HG02970 (cell line): ENCODE results near the gene OPCML.

ENCODE experiments used
- ATAC-seq: cut with Tn5 transposase; IDR thresholded peaks from one replicate; pipeline ENCODE4 v1.9.1; 2021; ENCODE audit warnings: mild to moderate bottlenecking, moderate library complexity, moderate number of reproducible peaks; ENCODE audit not compliant: unreplicated experiment, low FRiP score

Gene OPCML

DNA sequence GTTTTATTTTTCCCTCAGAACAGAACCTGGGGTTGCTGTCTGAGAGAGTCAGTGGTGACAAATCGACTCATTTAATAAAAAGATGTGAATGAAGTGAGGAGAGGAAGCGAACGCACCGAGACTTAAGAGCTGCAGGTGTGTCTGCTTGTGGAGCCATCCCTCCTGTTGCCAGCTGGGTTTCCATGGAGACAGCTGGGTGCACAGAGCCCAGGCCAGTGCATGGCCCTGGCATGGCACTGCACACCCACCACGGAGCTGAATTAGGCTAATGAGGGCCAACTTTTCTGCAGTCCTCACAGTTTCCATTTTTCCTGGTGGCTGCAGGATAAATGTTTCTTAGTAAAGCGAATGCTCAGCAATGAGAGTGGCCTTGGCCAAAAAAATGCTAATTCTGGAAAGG is 750.2 kb downstream of the OPCML start:
- no peak for ATAC-seq

DNA sequence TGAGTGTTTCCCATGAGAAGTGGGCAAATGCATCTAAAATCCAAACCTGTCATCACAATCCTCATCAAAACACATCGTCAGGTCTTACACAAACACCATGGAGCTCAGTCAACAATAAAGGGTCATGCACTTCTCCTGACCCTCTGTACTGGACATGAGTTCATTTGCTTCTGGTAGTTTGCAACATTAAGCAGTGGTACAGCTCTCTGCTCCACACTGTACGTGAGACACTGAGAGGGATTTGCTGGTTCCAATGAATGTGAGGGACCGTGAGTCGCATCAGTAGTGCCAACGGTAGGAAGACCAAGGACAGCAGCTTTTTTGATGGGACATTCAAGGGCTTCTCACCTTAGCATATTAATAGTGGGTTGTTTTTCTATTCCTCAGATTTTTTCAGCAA is 752.3 kb downstream of the OPCML start:
- no peak for ATAC-seq

DNA sequence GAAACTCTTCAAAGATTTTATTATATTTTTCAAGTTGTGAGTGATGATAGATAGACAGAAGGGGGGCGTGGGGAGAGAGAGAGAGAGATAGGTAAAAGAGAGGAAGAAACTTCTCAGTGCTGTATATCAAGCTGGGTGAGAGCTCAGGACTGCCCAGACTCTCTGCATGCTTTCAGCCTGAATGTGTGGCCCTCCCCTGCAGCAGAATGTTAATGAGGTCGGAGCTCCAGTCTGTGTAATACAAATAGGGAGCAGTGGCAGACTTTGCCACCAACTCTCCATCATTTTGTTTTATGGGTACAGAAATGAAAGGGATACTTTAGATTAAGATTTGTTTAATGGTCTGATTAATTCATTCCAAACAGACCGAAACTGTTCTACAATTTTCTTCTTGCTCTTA is 752.8 kb downstream of the OPCML start:
- ATAC-seq: no peak

DNA sequence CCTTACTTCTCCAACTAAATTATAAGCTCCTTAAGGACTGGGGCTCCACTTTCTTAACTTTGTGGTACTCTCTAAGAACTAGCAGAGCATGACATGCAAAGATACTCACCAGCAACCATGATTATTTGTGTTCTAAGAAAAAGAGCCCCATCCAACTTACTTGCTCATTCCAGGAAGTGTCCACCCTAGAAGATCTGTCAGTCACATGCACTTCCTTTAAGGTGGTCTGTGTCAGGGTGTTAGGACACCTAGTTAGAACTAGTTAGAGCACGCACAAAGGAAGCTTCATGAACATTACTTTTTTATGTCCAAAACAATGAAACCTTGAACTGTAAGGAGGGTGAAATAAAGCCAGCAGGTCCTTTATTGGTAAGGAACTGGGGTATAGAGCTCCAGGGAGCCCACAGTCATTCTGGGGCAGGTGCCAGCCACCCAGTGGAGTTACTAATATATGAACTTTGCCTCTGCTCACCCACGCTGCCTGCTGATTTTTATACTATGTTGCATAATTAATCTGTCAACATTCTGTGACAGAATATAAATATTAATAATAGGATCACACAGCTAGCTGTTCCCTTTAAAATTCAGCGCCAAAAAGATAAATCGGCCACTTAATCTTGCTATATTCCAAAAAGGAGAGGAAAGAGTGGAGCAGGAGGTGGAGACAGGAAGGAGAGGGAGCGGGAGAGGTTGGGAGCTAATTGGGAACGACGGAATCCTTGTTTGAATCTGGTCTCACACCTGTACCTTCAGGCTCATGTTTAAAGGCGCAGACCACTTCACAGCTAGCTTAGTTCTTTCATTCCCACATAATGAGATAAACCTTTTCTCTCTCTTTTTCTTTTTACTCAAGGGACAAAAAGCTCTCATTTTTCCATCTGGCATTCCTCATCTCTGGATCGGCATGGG is 755.0 kb downstream of the OPCML start:
- ATAC-seq: no peak

DNA sequence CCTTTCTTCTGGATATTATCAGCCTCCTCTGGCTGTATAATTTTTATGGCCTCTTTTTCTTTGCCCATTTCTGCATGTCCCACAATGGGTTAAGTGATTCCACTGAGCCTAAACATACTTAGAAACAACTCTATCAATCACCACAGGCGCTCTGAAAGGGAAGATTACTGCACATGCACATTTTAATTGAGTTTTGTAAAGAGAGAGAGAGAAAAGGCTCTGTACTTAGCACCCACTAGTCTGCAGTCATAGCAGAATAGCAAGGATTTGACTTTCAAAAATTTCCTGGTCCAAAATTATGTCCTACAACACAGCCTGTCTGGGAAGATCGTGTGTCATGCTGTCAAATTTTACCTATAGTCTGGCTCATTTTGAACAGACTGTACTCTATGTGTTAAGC is 758.5 kb downstream of the OPCML start:
- no peak for ATAC-seq

DNA sequence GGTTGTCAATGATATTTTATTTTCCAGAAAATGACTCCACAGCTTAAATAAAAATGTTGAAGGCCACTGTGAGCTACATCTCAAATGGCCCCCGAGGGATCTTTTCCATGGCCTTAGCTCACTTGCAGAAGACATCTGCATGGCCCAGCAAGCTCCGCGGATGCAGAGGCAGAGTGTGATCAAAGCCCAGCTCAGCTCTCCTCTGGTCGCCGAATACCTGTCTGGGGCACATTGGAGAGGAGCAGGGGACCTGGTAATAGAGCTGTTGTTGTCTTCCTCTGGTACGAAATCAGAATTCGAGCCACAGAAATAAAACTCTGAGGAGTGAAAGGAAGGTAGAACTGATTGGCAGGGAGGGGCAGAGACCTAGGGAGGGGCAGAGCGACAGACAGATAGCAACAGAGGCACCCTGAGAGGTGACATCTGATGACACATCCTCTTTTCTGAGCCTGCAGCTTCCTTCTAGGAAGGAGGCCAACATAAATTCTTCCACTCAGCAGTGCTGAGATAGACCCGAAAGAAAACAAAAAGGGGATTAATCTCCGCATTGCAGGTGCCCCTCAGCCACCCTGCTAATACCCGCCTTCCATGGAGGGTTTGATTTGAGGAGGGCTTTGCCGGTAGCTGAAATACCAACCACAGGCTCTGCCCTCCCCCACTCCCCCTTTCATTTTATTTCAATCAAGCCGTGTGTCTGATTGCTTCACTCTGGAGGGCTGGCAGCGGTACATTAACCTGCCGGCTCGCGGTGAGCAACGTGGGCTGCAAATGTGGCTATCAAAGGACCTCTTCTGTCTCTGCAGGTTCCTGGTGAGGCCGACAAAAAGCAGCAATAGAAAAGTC is 759.4 kb downstream of the OPCML start:
- ATAC-seq: no peak

DNA sequence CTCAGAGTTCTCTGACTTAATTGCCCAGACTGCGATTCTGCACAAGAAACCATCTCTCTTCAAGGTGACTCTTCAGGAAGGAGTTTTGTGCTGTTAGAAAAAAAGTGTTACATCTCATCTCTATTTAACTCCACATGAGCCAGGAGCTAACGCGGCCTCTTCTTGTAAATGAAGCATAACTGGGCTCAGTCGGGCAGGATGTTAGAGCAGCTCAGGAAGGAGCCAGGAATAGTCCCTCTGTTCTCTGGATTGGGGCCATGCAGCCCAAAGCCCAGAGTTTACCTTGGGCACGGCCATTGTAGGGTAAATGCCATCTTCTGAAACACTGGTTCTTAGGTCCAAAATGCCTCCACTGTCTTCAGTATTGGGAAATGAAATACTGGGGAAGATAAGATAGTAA is 760.6 kb downstream of the OPCML start:
- no peak for ATAC-seq

DNA sequence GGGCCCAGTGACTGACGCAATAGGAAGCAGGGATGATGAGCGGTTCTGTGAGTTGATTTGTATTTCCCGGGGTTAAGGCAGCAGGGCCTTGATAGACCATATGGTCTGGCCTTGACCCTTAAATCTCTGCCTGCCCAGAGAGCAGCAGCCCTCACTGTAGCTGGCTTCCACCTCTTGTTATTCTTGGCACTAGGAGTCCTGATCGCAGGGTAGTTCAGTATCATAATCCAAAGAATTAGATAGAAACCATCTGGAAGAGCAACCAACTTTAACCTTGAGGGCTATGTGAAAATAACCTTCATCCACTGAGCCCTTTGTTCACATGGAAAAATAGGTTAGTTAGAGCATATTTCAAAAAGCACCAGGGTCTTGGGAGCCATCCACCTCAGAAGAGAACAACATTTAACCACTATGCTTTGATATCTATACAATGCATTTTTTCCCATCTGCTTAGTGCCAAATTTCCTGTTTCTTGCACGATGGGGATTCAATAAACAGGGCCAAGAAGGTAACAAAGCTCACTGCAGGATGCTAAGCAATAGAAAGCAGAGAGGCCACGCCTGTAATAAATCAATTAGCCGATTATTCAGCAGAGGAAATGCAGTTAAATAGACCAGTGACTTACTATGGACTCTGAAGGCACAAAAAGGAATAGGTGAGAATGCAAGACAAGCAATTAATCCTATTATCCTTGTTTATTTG is 761.3 kb downstream of the OPCML start:
- ATAC-seq: no peak

DNA sequence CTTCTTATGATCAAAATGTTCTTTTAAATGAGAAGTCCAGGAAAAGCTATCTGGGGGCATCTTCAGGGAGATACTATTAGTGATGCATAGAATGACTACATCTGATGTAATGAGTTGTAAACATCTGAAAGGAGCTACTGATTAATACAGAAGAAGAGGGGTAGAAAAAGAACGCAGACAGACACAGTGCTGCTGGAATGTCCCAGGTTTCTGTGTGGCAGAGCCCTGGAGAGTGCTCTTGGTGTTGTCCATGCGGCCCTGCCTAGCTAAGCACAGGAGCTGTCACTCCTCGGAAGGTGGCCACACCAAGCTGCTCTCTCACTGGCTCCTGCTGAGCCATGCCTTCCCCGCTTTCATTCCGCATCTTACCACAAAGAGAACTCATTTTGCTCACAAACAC is 768.8 kb downstream of the OPCML start:
- ATAC-seq: no peak

DNA sequence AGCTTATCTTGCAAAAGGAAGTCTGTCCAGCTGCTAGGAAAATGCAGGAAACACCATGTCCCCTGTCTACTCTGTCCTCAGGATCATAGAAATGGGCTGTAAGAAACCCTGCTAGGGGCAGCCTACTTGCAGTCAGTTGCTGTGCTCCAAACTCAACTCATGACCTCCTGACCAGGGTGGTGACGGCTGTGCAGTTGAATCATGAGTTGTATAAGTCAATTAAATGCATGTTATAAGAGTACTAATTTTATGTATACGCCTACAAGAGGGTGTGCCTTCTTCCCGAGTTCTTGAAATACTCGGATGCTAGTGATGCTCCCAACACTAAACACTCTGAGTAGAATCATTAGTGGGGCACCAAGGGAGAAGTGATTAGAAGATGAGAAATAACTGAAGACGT is 776.4 kb downstream of the OPCML start:
- ATAC-seq: no peak

DNA sequence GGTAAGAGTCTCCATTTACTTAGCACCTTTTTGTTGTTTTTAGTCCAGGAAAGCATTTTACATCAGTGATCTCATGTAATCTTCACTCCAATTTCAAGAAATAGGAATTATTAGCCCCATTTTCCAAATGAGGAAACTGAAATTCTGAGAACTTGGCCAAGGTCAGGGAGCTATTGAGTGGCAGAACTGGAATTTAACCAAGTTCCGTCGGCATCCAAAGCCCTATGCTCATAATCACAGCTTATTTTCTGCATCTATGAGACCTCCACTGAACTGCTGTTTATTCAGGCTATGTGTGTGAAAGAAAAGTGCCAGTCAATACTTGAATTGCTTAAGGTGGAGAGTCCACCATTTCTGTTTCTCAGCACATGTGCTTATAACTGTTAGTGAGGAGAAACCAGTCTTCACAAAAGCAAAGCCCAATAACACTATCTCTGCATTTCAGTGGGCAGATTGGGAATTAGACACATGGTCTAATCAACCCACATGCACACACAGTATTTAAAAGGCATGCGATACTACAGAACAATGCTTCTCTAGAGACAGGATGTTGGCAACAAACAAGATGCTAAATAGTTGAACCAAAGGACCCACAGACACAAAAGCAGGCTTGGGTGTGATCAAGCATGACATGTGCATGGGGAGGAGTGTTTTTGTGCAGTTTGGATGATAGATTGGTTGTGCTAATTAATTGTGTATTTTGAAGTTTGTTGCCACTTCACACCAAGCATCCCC is 780.6 kb downstream of the OPCML start:
- no peak for ATAC-seq

DNA sequence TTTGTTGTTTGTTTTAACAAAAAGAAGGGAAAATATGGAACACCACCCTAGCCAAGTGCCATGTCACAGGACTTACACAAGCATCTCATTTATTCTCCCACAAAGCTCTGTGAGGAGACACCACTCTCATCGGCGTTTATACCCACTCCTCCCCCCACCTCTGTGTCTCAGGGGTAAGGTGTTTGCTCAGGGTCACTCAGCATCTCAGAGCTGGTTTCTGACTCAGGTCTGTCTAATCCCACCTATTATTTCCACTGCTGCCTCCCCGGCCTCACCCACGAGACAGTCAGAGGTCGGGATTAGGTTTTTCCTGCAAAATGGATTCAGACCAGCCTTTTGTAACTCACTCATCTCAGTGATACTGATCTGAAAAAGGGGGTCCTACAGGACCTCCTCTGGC is 786.0 kb downstream of the OPCML start:
- no peak for ATAC-seq

DNA sequence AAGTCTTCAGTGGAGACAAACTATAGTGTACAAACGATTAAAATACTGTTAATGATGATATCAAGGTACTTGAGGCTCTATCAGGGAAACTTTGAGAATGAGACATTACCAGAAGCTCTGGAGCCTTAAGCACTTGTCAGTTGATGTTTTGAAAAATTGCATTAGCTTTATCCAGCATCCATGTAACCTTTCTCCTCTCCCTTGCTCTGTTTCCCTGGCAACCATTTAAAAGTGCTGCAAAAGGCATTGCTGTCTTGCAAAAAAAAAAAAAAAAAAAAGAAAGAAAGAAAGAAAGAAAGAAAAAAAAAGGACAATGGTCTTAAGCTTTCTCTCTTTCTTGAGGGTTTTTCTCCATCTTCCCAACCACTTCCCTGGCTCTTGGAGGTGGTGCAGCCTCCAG is 787.0 kb downstream of the OPCML start:
- no peak for ATAC-seq

DNA sequence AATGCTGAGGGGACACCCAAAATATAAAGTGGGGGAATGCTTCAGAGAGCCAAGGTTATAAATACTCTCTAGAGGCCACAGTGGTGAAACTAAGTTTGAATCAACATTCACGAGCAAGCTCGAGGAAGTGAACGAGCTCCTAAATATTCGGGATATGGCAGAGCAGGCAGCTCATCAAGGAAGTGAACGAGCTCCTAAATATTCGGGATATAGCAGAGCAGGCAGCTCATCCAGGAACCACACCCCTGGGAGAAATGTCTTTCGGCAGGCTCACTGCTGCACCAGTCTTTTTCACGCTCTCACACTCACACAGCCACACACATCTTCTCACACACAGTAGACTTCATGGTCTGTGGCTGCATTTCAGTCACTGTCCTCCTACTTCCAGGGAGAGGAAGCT is 787.5 kb downstream of the OPCML start:
- no peak for ATAC-seq

DNA sequence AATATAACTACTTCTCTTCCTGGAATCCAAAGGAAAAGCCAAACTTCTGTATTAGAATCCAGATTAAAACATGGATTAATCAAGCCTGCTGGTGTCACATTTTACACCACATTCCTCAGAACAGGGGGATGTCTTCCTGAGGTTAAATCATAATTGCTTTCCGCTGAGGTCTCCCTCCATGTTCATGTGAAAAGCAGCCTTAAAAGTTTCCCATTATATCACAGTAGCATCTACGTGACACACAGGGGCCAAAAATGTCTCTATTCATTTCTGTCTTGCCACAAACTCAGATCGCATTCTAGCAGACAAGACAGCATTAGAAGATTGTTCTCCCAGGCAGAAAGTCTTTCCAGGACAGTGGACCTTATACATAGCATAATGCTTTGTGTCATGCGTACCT is 788.7 kb downstream of the OPCML start:
- ATAC-seq: no peak

DNA sequence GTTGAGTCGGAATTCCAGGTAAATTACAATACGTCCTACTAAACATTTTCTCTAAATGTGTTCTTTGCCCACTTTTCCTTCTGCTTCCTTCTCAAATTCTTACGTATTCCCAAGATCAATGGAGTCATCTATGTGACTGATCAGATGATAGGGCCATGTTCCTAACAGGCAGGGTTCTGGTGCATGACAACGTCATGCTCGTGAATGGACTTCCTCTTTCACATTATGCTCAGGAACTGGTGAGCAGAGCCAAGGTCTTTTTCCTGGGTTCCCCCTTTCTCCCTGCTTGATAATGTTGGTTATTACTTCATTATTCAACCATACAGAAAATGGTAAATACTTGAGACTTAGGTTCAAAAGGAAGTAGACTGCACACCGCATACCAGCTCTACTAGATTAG is 789.4 kb downstream of the OPCML start:
- ATAC-seq: no peak

DNA sequence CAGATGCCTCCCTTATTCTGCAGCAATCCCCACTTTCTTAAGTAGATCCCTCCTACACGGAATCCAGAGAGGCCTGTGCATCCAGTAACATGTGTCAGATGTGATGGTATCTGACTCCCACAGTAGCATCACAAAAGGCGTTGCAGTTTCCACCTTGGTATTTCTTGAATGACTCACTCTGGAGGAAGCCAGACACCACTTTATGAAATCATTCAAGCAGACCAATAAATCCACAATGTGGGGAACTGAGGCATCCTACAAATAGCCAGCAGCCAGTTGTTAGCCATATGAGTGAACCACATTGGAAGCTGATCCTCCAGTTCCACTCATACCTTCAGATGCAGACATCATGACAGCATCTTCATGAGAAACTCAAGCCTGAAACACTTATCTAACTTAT is 798.1 kb downstream of the OPCML start:
- ATAC-seq: no peak

DNA sequence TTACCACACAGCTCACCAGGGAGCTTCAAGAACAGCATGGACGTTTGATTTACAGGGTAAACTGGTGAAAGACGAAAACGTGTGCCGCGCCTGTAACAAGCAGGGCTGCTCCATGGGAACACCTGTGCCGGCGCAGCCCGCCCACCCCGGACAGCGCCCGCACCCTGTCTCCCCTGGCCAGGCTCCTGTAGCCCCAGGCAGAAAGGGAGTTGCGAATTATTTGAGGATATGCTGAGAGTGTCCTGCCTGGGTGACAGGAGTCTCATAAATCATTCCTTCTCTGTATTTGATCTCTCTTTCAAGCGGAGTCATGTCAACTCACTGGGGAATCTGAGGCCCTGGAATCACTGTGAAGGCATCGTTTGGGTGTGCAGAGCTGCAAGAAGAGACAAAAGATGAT is 804.3 kb downstream of the OPCML start:
- ATAC-seq: no peak

DNA sequence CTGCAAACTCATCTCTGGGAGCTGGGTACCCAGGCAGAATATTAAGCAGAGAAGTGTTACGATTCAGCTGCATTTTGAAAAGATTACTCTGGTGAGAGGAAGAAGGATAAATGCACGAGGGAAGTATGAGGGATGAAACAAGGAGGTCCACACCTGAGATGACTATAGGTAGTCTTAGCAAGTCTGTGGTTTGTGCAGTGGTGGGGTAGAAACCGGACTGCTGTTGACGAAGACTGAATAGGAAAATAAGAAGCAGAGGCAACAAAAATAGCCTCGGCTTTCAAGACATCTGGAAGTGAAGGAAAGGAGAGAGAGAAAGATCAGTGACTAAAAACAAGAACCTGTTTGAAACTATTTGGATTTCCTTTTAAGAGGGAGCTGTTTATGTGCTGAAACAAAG is 810.8 kb downstream of the OPCML start:
- ATAC-seq: no peak

DNA sequence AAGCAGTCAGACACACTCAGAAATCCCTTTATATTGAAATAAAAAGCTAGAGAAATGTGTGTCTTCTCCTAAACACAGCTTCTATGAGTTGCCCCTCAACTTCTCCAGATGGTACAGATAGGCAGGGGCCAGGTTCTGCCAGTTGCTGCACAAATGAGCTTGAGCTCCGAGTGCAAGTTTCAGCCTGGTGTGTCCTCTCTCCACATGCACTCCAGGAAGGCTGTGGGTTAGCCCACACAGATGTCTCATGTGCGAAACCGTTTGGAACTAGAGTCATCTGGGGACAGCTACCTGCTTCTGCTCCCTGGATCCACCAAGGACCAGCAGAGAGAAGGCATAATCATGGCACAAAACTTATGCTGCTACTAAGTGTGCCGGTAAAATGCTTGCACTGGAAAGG is 812.6 kb downstream of the OPCML start:
- no peak for ATAC-seq
